Fibroblast of lung (primary cell): Measurements from ENCODE around the gene DIP2C. TPM values are rescaled to one million over a fixed set of nuclear protein-coding genes. Genes with fewer than 3 reads are reported as not detected.

Experiments used
- DNase-seq, 2 donors: peaks; one replicate each; pipeline versions ENCODE4 v3.0.0 to v3.0.0-alpha.2; 2010; ENCODE audit warnings: low read depth in 2 of 2
- H2AFZ ChIP-seq: 2 replicates; pipeline ENCODE4 v1.5.1; 2012; ENCODE audit warnings: low read length, control low read depth, inconsistent platforms
- H3K27ac ChIP-seq: 2 replicates; pipeline ENCODE4 v1.5.1; 2011; ENCODE audit warnings: low read length, control low read depth; ENCODE audit not compliant: insufficient read depth
- H3K27me3 ChIP-seq: 2 replicates; pipeline ENCODE4 v1.5.1; 2011; ENCODE audit warnings: mild to moderate bottlenecking, low read length; ENCODE audit not compliant: control insufficient read depth, insufficient read depth
- H3K36me3 ChIP-seq: 2 replicates; pipeline ENCODE4 v1.5.1; 2011; ENCODE audit warnings: low read length; ENCODE audit not compliant: control insufficient read depth, insufficient read depth
- H3K4me1 ChIP-seq: 2 replicates; pipeline ENCODE4 v1.5.1; 2011; ENCODE audit warnings: low read length; ENCODE audit not compliant: control insufficient read depth, insufficient read depth; ENCODE audit errors: extremely low read depth
- H3K4me2 ChIP-seq: 2 replicates; pipeline ENCODE4 v1.5.1; 2011; ENCODE audit warnings: low read length, control low read depth; ENCODE audit not compliant: insufficient read depth; ENCODE audit errors: extremely low read depth
- H3K4me3 ChIP-seq, 4 experiments: fragments of 200-600 bp in 1 of 4; sonication (generic) in 1 of 4; replicated peaks in 1 of 4; 2 replicates each; pipeline ENCODE4 v1.5.1; 2011 to 2016; ENCODE audit warnings: low read length in 4 of 4, low read depth in 3 of 4, mild to moderate bottlenecking in 3 of 4, control low read depth in 2 of 4, inconsistent platforms in 1 of 4, mixed read lengths in 1 of 4; ENCODE audit not compliant: insufficient read depth in 1 of 4; ENCODE audit errors: control extremely low read depth in 1 of 4
- H3K79me2 ChIP-seq: 2 replicates; pipeline ENCODE4 v1.5.1; 2012; ENCODE audit warnings: mild to moderate bottlenecking, low read length, inconsistent platforms; ENCODE audit not compliant: control insufficient read depth, insufficient read depth
- H3K9ac ChIP-seq: 2 replicates; pipeline ENCODE4 v1.5.1; 2011; ENCODE audit warnings: mild to moderate bottlenecking, low read length, control low read depth; ENCODE audit not compliant: insufficient read depth
- H3K9me3 ChIP-seq: 2 replicates; pipeline ENCODE4 v1.5.1; 2012; ENCODE audit warnings: low read depth, low read length; ENCODE audit not compliant: control insufficient read depth, insufficient read depth
- H4K20me1 ChIP-seq: 2 replicates; pipeline ENCODE4 v1.5.1; 2011; ENCODE audit warnings: low read length; ENCODE audit not compliant: control insufficient read depth, insufficient read depth; ENCODE audit errors: extremely low read depth
- EZH2 ChIP-seq: IDR thresholded peaks from 2 replicates; pipeline ENCODE4 v1.5.1; 2012; ENCODE audit warnings: low read length, control low read depth, mild to moderate bottlenecking; ENCODE audit errors: missing control alignments
- polyA plus RNA-seq, 2 donors: library from polyadenylated mRNA; depleted of rRNA in 1 of 2; stranded (reverse) in 1 of 2; unstranded in 1 of 2; fragments of >200 nt; gene quantifications; 2 replicates each; pipeline ENCODE4 v1.2.1, GENCODE V29; 2011 to 2012; ENCODE audit warnings: missing spikeins in 1 of 2
- total RNA-seq: library from RNA; depleted of rRNA; stranded (reverse); fragments of >200 nt; gene quantifications from 2 replicates; pipeline ENCODE4 v1.2.1, GENCODE V29; 2014
- TF ChIP-seq, protein P1 (sequence below), 2 donors: IDR thresholded peaks in 1 of 2; conservative IDR thresholded peaks in 1 of 2; 1 replicate in 1 of 2; 2 replicates in 1 of 2; pipeline ENCODE4 v1.5.1; 2011 to 2012; ENCODE audit warnings: low read length in 2 of 2, control low read depth in 1 of 2, inconsistent platforms in 1 of 2, low read depth in 1 of 2, mild to moderate bottlenecking in 1 of 2

DIP2C gene
- total and polyA plus RNA-seq, 2 donors (not counting 1 experiment from before 2014, with no cell fraction given) = 10.7 to 18.3 TPM

DNA sequence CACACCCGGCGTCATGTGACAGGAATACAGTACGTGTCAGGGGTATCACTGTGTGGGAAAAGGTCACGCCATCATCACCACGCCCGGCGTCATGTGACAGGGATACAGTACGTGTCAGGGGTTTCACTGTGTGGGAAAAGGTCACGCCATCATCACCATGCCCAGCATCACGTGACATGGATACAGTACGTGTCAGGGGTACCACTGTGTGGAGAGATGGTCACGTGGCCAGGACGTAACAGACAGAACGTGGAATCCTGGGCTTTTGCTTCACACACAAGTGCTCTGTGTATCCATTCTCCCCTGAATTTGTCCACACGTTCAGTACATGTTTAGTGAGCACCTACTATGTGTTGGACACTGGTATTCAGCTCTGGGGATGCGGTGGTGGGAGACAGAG lies 34.5 kb upstream of the DIP2C start:
- Histone ChIP-seq H3K27ac (no peak overlapping the region), H3K4me2 (no peak overlapping the region), H3K79me2 (no peaks in the 10 kb centered on the region), H3K4me3 (no peak overlapping the region), H3K9ac (no peak overlapping the region), H3K27me3 (no peaks in the 10 kb centered on the region), H3K4me1 (no peaks in the 10 kb centered on the region), H3K36me3 (no peaks in the 10 kb centered on the region), H3K9me3 (no peaks in the 10 kb centered on the region), H2AFZ (no peak overlapping the region), H4K20me1 (no peaks in the 10 kb centered on the region)
- TF ChIP-seq, protein P1, sequence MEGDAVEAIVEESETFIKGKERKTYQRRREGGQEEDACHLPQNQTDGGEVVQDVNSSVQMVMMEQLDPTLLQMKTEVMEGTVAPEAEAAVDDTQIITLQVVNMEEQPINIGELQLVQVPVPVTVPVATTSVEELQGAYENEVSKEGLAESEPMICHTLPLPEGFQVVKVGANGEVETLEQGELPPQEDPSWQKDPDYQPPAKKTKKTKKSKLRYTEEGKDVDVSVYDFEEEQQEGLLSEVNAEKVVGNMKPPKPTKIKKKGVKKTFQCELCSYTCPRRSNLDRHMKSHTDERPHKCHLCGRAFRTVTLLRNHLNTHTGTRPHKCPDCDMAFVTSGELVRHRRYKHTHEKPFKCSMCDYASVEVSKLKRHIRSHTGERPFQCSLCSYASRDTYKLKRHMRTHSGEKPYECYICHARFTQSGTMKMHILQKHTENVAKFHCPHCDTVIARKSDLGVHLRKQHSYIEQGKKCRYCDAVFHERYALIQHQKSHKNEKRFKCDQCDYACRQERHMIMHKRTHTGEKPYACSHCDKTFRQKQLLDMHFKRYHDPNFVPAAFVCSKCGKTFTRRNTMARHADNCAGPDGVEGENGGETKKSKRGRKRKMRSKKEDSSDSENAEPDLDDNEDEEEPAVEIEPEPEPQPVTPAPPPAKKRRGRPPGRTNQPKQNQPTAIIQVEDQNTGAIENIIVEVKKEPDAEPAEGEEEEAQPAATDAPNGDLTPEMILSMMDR (conservative IDR thresholded peaks at IDR 0.05 in 1 of 2, IDR thresholded peaks at IDR 0.05 in 1 of 2; ENCODE audit: low read depth in 1 of 2, low read length in 2 of 2) = no peak
- TF ChIP-seq EZH2 = no peak
- DNase-seq = no peak

GRCh38 chr10:722281-723060 lies 33.0 kb upstream of the DIP2C start:
- Histone ChIP-seq H4K20me1 (no peaks in the 10 kb centered on the region), H3K9ac (no peak overlapping the region), H3K4me3 (no peak overlapping the region), H2AFZ (no peak overlapping the region), H3K9me3 (no peaks in the 10 kb centered on the region), H3K27ac (no peak overlapping the region), H3K4me1 (no peaks in the 10 kb centered on the region), H3K4me2 (no peak overlapping the region), H3K79me2 (no peaks in the 10 kb centered on the region), H3K27me3 (no peaks in the 10 kb centered on the region), H3K36me3 (no peaks in the 10 kb centered on the region)
- no peak for DNase-seq
- TF ChIP-seq, protein P1 (conservative IDR thresholded peaks at IDR 0.05 in 1 of 2, IDR thresholded peaks at IDR 0.05 in 1 of 2; ENCODE audit: low read depth in 1 of 2, low read length in 2 of 2) = no peak
- TF ChIP-seq EZH2 = no peak

DNA sequence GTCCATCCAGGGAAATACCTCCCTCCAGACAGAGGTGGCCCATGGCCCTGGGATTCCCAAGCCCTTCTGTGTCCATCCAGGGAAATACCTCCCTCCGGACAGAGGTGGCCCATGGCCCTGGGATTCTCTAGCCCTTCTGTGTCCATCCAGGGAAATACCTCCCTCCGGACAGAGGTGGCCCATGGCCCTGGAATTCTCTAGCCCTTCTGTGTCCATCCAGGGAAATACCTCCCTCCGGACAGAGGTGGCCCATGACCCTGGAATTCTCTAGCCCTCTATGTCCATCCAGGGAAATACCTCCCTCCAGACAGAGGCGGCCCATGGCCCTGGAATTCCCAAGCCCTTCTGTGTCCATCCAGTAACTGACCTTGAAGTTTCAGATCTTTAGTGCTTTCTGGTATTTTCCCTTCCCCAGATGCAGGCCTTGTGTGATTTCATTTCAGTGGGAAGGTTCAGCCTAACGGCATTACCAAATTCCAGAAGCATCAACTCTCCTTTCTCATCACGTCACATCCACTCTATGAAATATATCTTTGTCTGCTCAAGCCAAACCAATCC lies 28.8 kb upstream of the DIP2C start:
- Histone ChIP-seq H2AFZ (no peak overlapping the region), H3K79me2 (no peaks in the 10 kb centered on the region), H3K4me3 (no peak overlapping the region), H4K20me1 (no peaks in the 10 kb centered on the region), H3K36me3 (no peaks in the 10 kb centered on the region), H3K4me1 (no peaks in the 10 kb centered on the region), H3K4me2 (no peak overlapping the region), H3K27ac (no peak overlapping the region), H3K27me3 (peaks cover 2% of the 10 kb centered on the region), H3K9me3 (no peaks in the 10 kb centered on the region), H3K9ac (no peak overlapping the region)
- TF ChIP-seq, protein P1 (conservative IDR thresholded peaks at IDR 0.05 in 1 of 2, IDR thresholded peaks at IDR 0.05 in 1 of 2; ENCODE audit: low read depth in 1 of 2, low read length in 2 of 2) = no peak
- no peak for TF ChIP-seq EZH2
- no peak for DNase-seq
